IPS-NIHi7 (cell line): ENCODE data around the gene RUFY2.
A peak's percentile ranks its signal among the peaks of the same experiment; 100 is the strongest.
"Not testable (repeated sequence)": the region's sequence is repeated elsewhere in the genome, so short reads cannot be mapped to it uniquely, and the experiment has no call there.

ENCODE experiments used
- DNase-seq: peaks from one replicate; pipeline ENCODE4 v3.0.0; 2012; ENCODE audit warnings: mixed read lengths; ENCODE audit errors: extremely low spot score

The RUFY2 gene

GRCh38 chr10:68406815-68407548 lies at the start of gene RUFY2:
Gene RUFY2, minus strand, starts transcription at chr10:68407277. Its CDS starts 88 bp downstream, at chr10:68407189.
- DNase-seq = peak; percentile 94

GRCh38 chr10:68449698-68450097 lies 42.6 kb upstream of the RUFY2 start:
- not testable (repeated sequence) for DNase-seq

- no peak for DNase-seq
These were observed 39.1 kb upstream of the RUFY2 start for GRCh38 chr10:68446179-68446578.

- no peak for DNase-seq
These were observed 35.9 kb upstream of the RUFY2 start for GRCh38 chr10:68442971-68443370.

- no peak for DNase-seq
These were observed 33.8 kb upstream of the RUFY2 start for GRCh38 chr10:68440898-68441297.

- no peak for DNase-seq
These were observed 28.7 kb upstream of the RUFY2 start for GRCh38 chr10:68435803-68436202.

- no peak for DNase-seq
These were observed 27.6 kb upstream of the RUFY2 start for GRCh38 chr10:68434657-68435056.

- no peak for DNase-seq
These were observed 21.5 kb upstream of the RUFY2 start for GRCh38 chr10:68428396-68429104.

GRCh38 chr10:68424454-68425014 lies 17.5 kb upstream of the RUFY2 start:
- DNase-seq = no peak

GRCh38 chr10:68423522-68423921 lies 16.4 kb upstream of the RUFY2 start:
- no peak for DNase-seq

- DNase-seq = no peak
These were observed 12.3 kb upstream of the RUFY2 start for GRCh38 chr10:68419376-68419775.

GRCh38 chr10:68408898-68409518 lies 1.9 kb upstream of the RUFY2 start:
- DNase-seq = no peak

- peak; percentile 78 for DNase-seq
These were observed 814 bp downstream of the RUFY2 start for GRCh38 chr10:68406111-68406814.

- no peak for DNase-seq
These were observed 3.4 kb downstream of the RUFY2 start for GRCh38 chr10:68403701-68404100.

- DNase-seq = no peak
These were observed 4.8 kb downstream of the RUFY2 start for GRCh38 chr10:68402276-68402675.

- no peak for DNase-seq
These were observed 10.1 kb downstream of the RUFY2 start for GRCh38 chr10:68397005-68397404.

- DNase-seq = no peak
These were observed 21.3 kb downstream of the RUFY2 start for GRCh38 chr10:68385740-68386139.

GRCh38 chr10:68371604-68372003 lies 35.5 kb downstream of the RUFY2 start:
- no peak for DNase-seq

- DNase-seq = no peak
These were observed 40.0 kb downstream of the RUFY2 start for GRCh38 chr10:68367121-68367520.

GRCh38 chr10:68366600-68366999 lies 40.5 kb downstream of the RUFY2 start:
- no peak for DNase-seq

GRCh38 chr10:68365611-68366010 lies 41.5 kb downstream of the RUFY2 start:
- DNase-seq = no peak
